ENCODE data around the gene ORMDL2.
A peak's percentile ranks its signal among the peaks of the same experiment; 100 is the strongest.
"Not testable (repeated sequence)": the region's sequence is repeated elsewhere in the genome, so short reads cannot be mapped to it uniquely, and the experiment has no call there.

ORMDL2 gene

GRCh38 chr12:55829967-55830600 is 12.2 kb downstream of the ORMDL2 start:
- DNase-seq, result peak; percentile 46

- no peak for DNase-seq
Observed at GRCh38 chr12:55830601-55831446, 13.0 kb downstream of the ORMDL2 start.

- no peak for DNase-seq
Observed at GRCh38 chr12:55831447-55831815, 13.6 kb downstream of the ORMDL2 start.

- DNase-seq, result no peak
Observed at GRCh38 chr12:55833056-55833455, 15.2 kb downstream of the ORMDL2 start.

- DNase-seq, result not testable (repeated sequence)
Observed at GRCh38 chr12:55834400-55834799, 16.6 kb downstream of the ORMDL2 start.

- no peak for DNase-seq
Observed at GRCh38 chr12:55838361-55838760, 20.5 kb downstream of the ORMDL2 start.

GRCh38 chr12:55839345-55840140 is 21.7 kb downstream of the ORMDL2 start:
- no peak for DNase-seq

GRCh38 chr12:55840581-55841351 is 22.9 kb downstream of the ORMDL2 start:
- no peak for DNase-seq

- DNase-seq, result no peak
Observed at GRCh38 chr12:55842681-55843429, 25.0 kb downstream of the ORMDL2 start, which contains the start of gene MMP19. TSS of gene MMP19 (minus strand) at chr12:55842936. CDS start at chr12:55842830, 106 bp downstream.

- no peak for DNase-seq
Observed at GRCh38 chr12:55843431-55843830, 25.6 kb downstream of the ORMDL2 start.

- no peak for DNase-seq
Observed at GRCh38 chr12:55844961-55845360, 27.1 kb downstream of the ORMDL2 start.

GRCh38 chr12:55845361-55845760 is 27.5 kb downstream of the ORMDL2 start:
- no peak for DNase-seq

- DNase-seq, result no peak
Observed at GRCh38 chr12:55845785-55846496, 28.1 kb downstream of the ORMDL2 start.

- no peak for DNase-seq
Observed at GRCh38 chr12:55847033-55847432, 29.2 kb downstream of the ORMDL2 start.

- no peak for DNase-seq
Observed at GRCh38 chr12:55847603-55848291, 29.9 kb downstream of the ORMDL2 start.

- no peak for DNase-seq
Observed at GRCh38 chr12:55849616-55850343, 31.9 kb downstream of the ORMDL2 start.

- DNase-seq, result no peak
Observed at GRCh38 chr12:55850401-55850800, 32.6 kb downstream of the ORMDL2 start.

- no peak for DNase-seq
Observed at GRCh38 chr12:55850893-55851292, 33.1 kb downstream of the ORMDL2 start.

GRCh38 chr12:55852740-55853139 is 34.9 kb downstream of the ORMDL2 start:
- DNase-seq, result no peak

- no peak for DNase-seq
Observed at GRCh38 chr12:55861396-55861795, 43.6 kb downstream of the ORMDL2 start.

Data from GF-D8 (cell line).